ENCODE data around the gene IDUA. TPM values are rescaled to one million over a fixed set of nuclear protein-coding genes. Genes with fewer than 3 reads are reported as not detected.

IDUA gene
- total and polyA plus RNA-seq, 2 of the 4 experiments (the other 2 are of a cell fraction): 0.72 to 12.5 TPM

- no peak overlapping the region for H3K14ac ChIP-seq (replicated peaks; ENCODE audit: low read depth, low read length)
- H2BK5ac ChIP-seq (ENCODE audit: low read depth, low read length, poor library complexity, severe bottlenecking): no peak overlapping the region
- H3K23ac ChIP-seq (ENCODE audit: low read depth, low read length): no peak overlapping the region
- 82% methylated on average over 6 of the region's 17 CpGs; no CpG with 5 or more reads in 1 of the 2 experiments for WGBS, 2 experiments (ENCODE audit: extremely low coverage in 2 of 2, insufficient read length in 1 of 2)
- TF ChIP-seq CTCF (conservative IDR thresholded peaks at IDR 0.05; ENCODE audit: low read depth, low read length) (no peak), MAFK (IDR thresholded peaks at IDR 0.05; ENCODE audit: low read depth, low read length) (no peak), NFE2L2 (IDR thresholded peaks at IDR 0.05; ENCODE audit: low read depth, low read length) (no peak), USF2 (IDR thresholded peaks at IDR 0.05; ENCODE audit: low read depth, low read length) (no peak), RCOR1 (IDR thresholded peaks at IDR 0.05; ENCODE audit: insufficient replicate concordance, low read length) (no peak), RAD21 (IDR thresholded peaks at IDR 0.05; ENCODE audit: low read length) (no peak), SMC3 (IDR thresholded peaks at IDR 0.05; ENCODE audit: low read depth, low read length) (no peak), FOS (IDR thresholded peaks at IDR 0.05; ENCODE audit: low read depth, low read length) (no peak), CHD1 (IDR thresholded peaks at IDR 0.05; ENCODE audit: low read depth, low read length) (no peak), RFX5 (IDR thresholded peaks at IDR 0.05; ENCODE audit: low read depth, low read length) (no peak)
- no peaks in the 10 kb centered on the region for H3K27me3 ChIP-seq (ENCODE audit: control insufficient read depth, insufficient read depth, low read length)
- H4K8ac ChIP-seq (ENCODE audit: low read depth in 2 of 2, low read length in 2 of 2): no peak overlapping the region
- no peak overlapping the region for H4K91ac ChIP-seq (ENCODE audit: insufficient read depth, low read depth, low read length)
- ATAC-seq (ENCODE audit: low read depth): no peak
- no peak for DNase-seq
- H3K18ac ChIP-seq (ENCODE audit: low read depth, low read length): no peak overlapping the region
- H3K79me1 ChIP-seq (ENCODE audit: low read depth in 1 of 2, low read length in 2 of 2): no peaks in the 10 kb centered on the region
- H3K9ac ChIP-seq (ENCODE audit: low read depth, low read length): no peak overlapping the region
- H3K4me2 ChIP-seq (ENCODE audit: low read depth, low read length): no peak overlapping the region
- no peak overlapping the region for H3K4me3 ChIP-seq (ENCODE audit: insufficient read depth, low read depth, low read length)
- H4K20me1 ChIP-seq (ENCODE audit: insufficient read depth, low read length): no peaks in the 10 kb centered on the region; the same call in 1 of the 2 replicates
- dilution Hi-C loops (cut with HindIII; ENCODE audit: low sequenced_read_pairs, unreplicated experiment) (no loop called here), intact Hi-C loops (cut with micrococcal nuclease) (no loop called here), in situ Hi-C loops (cut with MboI; ENCODE audit: low sequenced_read_pairs) (no loop called here)
- no peak overlapping the region for H3K56ac ChIP-seq (ENCODE audit: extremely low read depth, insufficient read depth, low read length)
- CTCF ChIA-PET: no interaction called here
- H2AFZ ChIP-seq (replicated peaks; ENCODE audit: low read length, poor library complexity): no peak overlapping the region
- 0 out of 2 replicates have a peak, but pooled peaks cover 2% of the 10 kb centered on the region for H3K9me1 ChIP-seq (ENCODE audit: insufficient read depth, low read length)
- no peak overlapping the region for H2AK5ac ChIP-seq (ENCODE audit: low read depth, low read length)
- H3K36me3 ChIP-seq (ENCODE audit: control insufficient read depth, insufficient read depth, low read length): peaks cover 42% of the 10 kb centered on the region
- no peak overlapping the region for H3K27ac ChIP-seq (ENCODE audit: insufficient read depth, low read length)
- no peak overlapping the region for H2BK15ac ChIP-seq (ENCODE audit: low read depth, low read length)
- H3K9me3 ChIP-seq (ENCODE audit: control insufficient read depth, insufficient read depth, low read length): no peaks in the 10 kb centered on the region
- H2BK20ac ChIP-seq (ENCODE audit: low read depth, low read length): no peak overlapping the region
- no TSS peak for BruUV-seq (replicated peaks)
- POLR2A ChIA-PET (ENCODE audit: unreplicated experiment): no interaction called here
- H3K4ac ChIP-seq (ENCODE audit: low read depth, low read length): no peak overlapping the region
- no peak overlapping the region for H2AK9ac ChIP-seq (replicated peaks; ENCODE audit: low read depth, low read length, poor library complexity)
- H4K5ac ChIP-seq (ENCODE audit: low read depth, low read length): no peak overlapping the region
- no peaks in the 10 kb centered on the region for H3K4me1 ChIP-seq (ENCODE audit: control insufficient read depth, insufficient read depth, low read length)
- no peak overlapping the region for H2BK120ac ChIP-seq (ENCODE audit: low read depth, low read length)
Observed at GRCh38 chr4:958696-959337, 28.0 kb upstream of the IDUA start.
